ENCODE data around the gene HK3.

- TF ChIP-seq CTCF (conservative IDR thresholded peaks at IDR 0.05) = no peak
- no peak for TF ChIP-seq ZFX (IDR thresholded peaks at IDR 0.05)
Measured at GRCh38 chr5:176881816-176882566, 17.2 kb downstream of the HK3 start.

All from C4-2B (cell line).